DOHH2 (cell line): ENCODE measurements around the gene TNFAIP3.

Experiments used
- EZH2phosphoT487 ChIP-seq: fragments of 200-600 bp; sonication (generic); IDR thresholded peaks from 2 replicates; pipeline ENCODE4 v1.6.1; 2017; ENCODE audit warnings: borderline replicate concordance, mild to moderate bottlenecking, antibody characterized with exemption, low read length, moderate library complexity, mixed read lengths
- TF ChIP-seq, protein P1 (sequence below): fragments of 200-600 bp; sonication (generic); IDR thresholded peaks from one replicate; pipeline ENCODE4 v1.5.1; 2014; ENCODE audit warnings: antibody characterized with exemption, mild to moderate bottlenecking, low read depth, low read length; ENCODE audit not compliant: poor library complexity, severe bottlenecking

DNA sequence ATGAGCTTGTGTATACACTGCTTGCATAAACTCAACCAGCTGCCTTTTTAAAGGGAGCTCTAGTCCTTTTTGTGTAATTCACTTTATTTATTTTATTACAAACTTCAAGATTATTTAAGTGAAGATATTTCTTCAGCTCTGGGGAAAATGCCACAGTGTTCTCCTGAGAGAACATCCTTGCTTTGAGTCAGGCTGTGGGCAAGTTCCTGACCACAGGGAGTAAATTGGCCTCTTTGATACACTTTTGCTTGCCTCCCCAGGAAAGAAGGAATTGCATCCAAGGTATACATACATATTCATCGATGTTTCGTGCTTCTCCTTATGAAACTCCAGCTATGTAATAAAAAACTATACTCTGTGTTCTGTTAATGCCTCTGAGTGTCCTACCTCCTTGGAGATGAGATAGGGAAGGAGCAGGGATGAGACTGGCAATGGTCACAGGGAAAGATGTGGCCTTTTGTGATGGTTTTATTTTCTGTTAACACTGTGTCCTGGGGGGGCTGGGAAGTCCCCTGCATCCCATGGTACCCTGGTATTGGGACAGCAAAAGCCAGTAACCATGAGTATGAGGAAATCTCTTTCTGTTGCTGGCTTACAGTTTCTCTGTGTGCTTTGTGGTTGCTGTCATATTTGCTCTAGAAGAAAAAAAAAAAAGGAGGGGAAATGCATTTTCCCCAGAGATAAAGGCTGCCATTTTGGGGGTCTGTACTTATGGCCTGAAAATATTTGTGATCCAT lies 15.3 kb downstream of the TNFAIP3 start:
- TF ChIP-seq, protein P1, sequence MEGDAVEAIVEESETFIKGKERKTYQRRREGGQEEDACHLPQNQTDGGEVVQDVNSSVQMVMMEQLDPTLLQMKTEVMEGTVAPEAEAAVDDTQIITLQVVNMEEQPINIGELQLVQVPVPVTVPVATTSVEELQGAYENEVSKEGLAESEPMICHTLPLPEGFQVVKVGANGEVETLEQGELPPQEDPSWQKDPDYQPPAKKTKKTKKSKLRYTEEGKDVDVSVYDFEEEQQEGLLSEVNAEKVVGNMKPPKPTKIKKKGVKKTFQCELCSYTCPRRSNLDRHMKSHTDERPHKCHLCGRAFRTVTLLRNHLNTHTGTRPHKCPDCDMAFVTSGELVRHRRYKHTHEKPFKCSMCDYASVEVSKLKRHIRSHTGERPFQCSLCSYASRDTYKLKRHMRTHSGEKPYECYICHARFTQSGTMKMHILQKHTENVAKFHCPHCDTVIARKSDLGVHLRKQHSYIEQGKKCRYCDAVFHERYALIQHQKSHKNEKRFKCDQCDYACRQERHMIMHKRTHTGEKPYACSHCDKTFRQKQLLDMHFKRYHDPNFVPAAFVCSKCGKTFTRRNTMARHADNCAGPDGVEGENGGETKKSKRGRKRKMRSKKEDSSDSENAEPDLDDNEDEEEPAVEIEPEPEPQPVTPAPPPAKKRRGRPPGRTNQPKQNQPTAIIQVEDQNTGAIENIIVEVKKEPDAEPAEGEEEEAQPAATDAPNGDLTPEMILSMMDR: no peak
- TF ChIP-seq EZH2phosphoT487: no peak
